HG03571 (cell line): ENCODE data around the gene KYAT1.

Experiments
- ATAC-seq: cut with Tn5 transposase; IDR thresholded peaks from one replicate; pipeline ENCODE4 v1.9.1; 2021; ENCODE audit not compliant: unreplicated experiment

KYAT1 gene

GRCh38 chr9:128786681-128787601 lies 94.8 kb downstream of the KYAT1 start, which contains the start of gene TBC1D13:
TBC1D13 (plus strand) TSS chr9:128787253; CDS start chr9:128787354, 101 bp downstream.
- peak; percentile 81 for ATAC-seq

DNA sequence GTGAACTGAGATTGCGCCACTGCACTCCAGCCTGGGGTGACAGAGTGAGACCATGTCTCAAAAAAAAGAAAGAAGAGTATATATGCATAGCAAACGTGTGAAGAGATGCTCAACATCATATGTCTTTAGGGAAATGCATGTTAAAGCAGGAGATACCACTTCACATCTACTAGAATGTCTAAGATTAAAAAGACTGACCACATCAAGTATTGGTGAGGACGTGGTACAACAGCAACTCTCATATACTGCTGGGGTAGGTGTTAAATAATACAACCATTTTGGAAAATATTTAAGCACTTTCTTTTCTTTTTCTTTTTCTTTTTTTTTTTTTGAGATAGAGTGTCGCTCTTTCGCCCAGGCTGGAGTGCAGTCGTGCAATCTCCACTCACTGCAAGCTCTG lies 96.3 kb downstream of the KYAT1 start:
- ATAC-seq, result no peak
